GM19468 (cell line): ENCODE results near the gene TOR3A.
A peak's percentile ranks its signal among the peaks of the same experiment; 100 is the strongest.

Experiments used
- ATAC-seq: cut with Tn5 transposase; IDR thresholded peaks from one replicate; pipeline ENCODE4 v1.9.1; 2021; ENCODE audit warnings: mild to moderate bottlenecking, moderate library complexity, moderate number of reproducible peaks; ENCODE audit not compliant: unreplicated experiment; ENCODE audit errors: extremely low read depth

The TOR3A gene

GRCh38 chr1:179061360-179062282, 20.2 kb upstream of the TOR3A start:
- ATAC-seq, result no peak

GRCh38 chr1:179066471-179066870, 15.4 kb upstream of the TOR3A start:
- ATAC-seq, result no peak

DNA sequence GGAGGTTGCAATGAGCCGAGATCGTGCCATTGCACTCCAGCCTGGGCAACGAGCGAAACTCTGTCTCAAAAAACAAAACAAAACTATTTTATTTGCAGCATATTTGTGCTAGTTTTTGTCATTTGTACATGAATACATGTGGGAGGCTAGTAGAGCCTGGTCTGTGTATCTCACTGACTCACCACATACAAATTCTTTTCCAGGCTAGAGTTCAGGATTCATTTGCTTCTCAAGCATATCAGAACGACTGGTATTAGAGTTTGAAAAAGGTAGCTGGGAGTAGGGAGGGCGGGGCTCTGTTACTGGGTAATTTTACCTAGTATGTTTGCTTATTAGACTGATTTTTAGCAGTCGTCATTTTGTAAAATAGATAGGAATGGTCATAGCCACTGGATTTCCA, 4.5 kb upstream of the TOR3A start:
- no peak for ATAC-seq

- ATAC-seq, result peak; percentile 6
These were observed 2.6 kb upstream of the TOR3A start for GRCh38 chr1:179079113-179079761.

GRCh38 chr1:179080866-179081686, 794 bp upstream of the TOR3A start:
- ATAC-seq, result peak; percentile 5

GRCh38 chr1:179082333-179082998, 596 bp downstream of the TOR3A start:
- no peak for ATAC-seq

DNA sequence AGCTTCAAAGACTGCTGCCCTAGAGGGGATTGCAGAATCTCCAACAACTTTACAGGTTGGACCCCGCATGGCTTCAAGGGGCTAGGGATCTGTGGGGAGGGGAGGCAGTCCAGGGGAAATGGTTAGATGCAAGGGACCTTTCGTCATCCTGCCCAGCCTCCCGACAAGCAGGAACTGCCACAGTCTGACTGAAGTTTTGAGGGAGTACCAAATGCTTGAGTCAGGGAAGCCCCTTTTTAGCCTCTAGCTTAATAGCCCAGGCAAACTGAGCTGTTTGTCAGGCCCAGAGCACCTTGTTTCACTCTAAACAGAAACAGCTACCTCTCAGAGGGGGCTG, 1.1 kb downstream of the TOR3A start:
- no peak for ATAC-seq

GRCh38 chr1:179083533-179083932, 1.7 kb downstream of the TOR3A start:
- ATAC-seq, result no peak

GRCh38 chr1:179087665-179088064, 5.8 kb downstream of the TOR3A start:
- no peak for ATAC-seq

- ATAC-seq, result no peak
These were observed 8.1 kb downstream of the TOR3A start for GRCh38 chr1:179089827-179090482.

DNA sequence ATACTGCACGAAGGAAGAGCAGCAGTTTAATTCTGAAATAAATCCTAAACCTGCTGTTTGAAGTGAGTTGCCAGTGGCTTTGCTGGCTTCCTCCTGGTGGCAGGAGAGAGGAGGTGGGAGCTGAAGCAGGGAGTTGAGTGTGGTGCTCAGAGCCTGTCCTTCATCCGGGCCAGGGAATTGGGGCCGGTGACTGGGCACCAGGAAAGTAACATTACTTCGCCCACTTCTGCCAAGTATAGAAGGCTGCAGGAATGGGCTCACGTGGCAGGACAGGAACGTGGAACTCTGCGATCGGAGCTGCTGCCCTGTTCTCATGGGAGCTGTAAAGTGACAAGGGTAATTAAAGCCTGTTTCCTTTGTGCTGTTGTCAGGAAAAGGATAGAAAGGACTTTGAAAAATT, 8.7 kb downstream of the TOR3A start:
- ATAC-seq, result no peak

DNA sequence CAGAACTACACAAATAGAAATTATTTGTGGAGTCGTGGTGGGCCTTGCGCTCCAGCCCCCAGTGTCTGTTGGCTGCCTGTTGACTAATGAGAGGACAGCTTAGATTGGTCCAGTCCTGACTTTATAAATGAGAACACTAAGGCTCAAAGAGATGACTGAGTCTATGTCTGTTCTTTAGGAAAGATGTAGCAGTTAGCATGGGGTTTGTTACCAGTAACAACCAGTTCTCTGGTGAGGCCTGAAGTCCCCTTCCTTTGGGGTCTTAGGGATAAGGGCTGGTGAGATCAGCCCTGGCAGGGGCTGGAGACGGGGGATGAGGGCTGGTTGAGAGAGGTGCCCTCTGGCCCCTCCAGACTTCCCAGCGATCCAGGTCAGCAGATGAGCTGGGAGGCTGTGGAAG, 9.1 kb downstream of the TOR3A start:
- no peak for ATAC-seq

GRCh38 chr1:179091691-179092165, 9.9 kb downstream of the TOR3A start:
- ATAC-seq, result no peak

DNA sequence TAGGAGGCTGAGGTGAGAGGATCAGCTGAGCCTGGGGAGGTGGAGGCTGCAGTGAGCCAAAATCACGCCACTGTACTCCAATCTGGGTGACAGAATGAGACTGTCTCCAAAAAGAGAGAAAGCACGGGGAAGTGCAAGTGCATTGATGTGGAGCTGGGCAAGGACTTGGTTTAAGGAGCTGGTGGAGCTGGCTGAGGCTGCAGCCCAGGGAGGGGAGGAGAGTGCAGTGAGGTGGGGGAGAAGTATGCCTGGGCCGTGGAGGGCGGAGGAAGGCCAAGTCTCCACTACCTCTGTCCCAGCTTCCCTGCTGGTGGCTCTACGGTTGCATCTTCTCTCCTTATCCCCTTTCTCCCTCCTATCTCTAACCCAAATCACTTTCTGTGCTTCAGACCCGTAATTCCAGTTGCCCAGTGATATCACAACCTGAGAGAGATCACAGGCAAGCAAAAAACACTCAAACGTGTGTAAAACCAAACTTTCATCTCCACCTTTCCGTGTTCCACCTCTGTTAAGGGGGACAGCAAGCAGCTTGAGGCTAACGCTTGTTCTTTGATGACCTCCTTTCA, 11.1 kb downstream of the TOR3A start:
- ATAC-seq, result no peak

- no peak for ATAC-seq
These were observed 12.9 kb downstream of the TOR3A start for GRCh38 chr1:179094818-179095217.

GRCh38 chr1:179095377-179095776, 13.5 kb downstream of the TOR3A start:
- ATAC-seq, result no peak

DNA sequence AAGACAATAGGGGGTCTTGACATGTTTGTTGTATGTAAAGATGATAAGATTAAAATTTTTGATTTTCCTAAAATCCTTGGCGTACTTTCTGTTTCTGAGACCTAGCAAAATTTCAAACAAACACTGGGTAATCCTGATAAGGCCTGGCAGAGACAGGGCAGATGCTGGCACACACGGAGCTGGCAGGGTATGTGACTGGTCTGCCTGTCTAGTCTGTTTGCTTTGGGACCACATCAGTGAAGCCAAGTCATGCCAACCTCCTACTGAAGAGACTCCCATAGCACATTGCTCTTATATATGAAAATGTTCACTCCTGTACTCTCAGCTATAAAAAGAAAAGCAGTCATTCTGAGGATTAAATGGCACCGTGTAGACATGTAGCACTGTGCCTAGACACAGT, 14.1 kb downstream of the TOR3A start:
- no peak for ATAC-seq

- ATAC-seq, result no peak
These were observed 18.0 kb downstream of the TOR3A start for GRCh38 chr1:179099891-179100290.

DNA sequence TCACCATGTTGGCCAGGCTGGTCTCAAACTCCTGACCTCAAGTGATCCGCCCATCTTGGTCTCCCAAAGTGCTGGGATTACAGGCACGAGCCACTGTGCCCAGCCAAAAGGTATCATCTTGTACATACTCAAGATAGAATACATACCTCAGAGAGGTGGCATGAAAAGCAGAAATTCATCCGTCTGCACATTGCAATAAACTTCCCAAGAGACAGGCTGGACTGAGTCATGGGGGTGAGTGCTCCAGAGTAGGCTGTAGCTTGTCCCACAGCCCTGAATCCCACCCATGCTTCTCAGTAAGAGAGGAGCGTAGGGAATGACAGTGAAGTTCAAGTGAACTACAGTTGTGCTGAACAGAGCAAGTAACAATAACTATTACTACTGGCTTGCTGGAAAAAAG, 19.7 kb downstream of the TOR3A start:
- no peak for ATAC-seq
